NCI-H446 (cell line): Measurements from ENCODE around the gene ZNF142.

Source experiments
- DNase-seq, 2 experiments: peaks; one replicate each; lab custom pipeline; 2025; lab: John Stamatoyannopoulos, UW

The ZNF142 gene, protein sequence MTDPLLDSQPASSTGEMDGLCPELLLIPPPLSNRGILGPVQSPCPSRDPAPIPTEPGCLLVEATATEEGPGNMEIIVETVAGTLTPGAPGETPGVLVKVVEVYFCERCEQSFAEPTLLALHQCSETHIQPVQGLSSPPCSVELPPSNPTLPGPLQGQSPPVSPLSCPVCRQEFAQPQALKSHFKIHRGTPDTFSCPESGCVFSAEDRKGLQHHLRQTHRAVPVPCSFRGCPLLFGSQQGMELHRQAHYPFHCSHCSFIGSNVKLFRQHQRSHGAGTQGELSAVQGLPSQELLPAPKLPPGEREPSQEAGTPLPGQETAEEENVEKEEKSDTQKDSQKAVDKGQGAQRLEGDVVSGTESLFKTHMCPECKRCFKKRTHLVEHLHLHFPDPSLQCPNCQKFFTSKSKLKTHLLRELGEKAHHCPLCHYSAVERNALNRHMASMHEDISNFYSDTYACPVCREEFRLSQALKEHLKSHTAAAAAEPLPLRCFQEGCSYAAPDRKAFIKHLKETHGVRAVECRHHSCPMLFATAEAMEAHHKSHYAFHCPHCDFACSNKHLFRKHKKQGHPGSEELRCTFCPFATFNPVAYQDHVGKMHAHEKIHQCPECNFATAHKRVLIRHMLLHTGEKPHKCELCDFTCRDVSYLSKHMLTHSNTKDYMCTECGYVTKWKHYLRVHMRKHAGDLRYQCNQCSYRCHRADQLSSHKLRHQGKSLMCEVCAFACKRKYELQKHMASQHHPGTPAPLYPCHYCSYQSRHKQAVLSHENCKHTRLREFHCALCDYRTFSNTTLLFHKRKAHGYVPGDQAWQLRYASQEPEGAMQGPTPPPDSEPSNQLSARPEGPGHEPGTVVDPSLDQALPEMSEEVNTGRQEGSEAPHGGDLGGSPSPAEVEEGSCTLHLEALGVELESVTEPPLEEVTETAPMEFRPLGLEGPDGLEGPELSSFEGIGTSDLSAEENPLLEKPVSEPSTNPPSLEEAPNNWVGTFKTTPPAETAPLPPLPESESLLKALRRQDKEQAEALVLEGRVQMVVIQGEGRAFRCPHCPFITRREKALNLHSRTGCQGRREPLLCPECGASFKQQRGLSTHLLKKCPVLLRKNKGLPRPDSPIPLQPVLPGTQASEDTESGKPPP (N-terminal part only)

DNA sequence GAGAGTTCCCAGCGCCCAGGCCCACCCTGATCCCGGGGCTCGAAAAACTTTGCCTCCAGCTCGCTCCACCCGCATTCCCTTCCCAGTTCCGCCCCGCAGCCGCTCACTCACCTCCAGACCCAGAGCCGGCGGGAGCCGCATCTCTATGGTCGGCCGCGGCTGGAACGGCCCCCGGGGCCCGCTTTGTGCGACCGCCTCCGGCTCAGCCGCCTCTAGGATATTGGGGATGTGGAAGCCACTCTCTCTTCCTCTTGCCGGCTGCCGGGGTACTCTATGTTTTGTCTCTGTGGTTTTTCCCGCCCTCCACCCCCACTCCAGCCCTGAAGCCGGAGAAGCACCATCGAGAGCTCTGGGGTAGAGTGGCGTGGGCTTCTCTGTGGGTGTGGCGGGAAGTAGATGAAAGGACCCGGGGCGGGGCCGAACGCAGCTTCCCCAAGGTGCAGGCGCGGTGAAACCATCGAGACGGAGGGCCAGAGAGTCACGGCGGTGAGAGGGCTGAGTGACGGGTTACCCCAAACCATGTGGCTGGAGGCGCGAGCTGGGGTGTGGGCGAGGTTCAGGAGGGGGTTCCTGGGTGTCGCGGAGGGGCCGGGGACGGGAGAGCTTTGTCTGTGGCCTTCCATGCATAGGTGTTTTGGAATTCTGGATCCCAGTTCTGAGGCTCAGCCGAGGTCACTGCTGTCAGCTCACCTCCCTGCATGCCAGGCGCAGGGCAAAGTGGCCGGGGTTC, at the start of gene ZNF142, which contains the start of gene BCS1L:
ZNF142 (minus strand) TSS at position 366 of the 730 bp plus-strand sequence. CDS start 3,194 bp downstream, outside the sequence.
BCS1L (plus strand) TSS at position 426 of the 730 bp plus-strand sequence. CDS start 1,305 bp downstream, outside the sequence.
- DNase-seq, result peak; percentile 89 to 91

DNA sequence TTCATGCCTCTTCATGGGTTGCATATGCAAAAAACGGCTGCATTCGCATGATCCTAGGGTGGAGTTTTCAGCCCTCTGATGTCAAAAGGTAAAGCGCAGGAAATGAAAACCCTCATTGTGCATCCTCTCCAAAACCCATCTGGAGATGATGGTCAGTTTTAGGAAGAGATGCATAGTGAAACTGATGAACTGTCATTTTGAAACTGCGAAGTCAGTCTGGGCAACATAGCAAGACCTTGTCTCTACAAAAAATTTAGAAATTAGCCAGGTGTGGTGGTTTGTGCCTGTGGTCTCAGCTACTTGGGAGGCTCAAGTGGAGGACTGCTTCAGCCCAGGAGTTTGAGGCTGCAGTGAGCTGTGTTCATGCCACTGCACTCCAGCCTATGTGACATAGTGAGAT, 48.7 kb upstream of the ZNF142 start:
- DNase-seq, result no peak

DNA sequence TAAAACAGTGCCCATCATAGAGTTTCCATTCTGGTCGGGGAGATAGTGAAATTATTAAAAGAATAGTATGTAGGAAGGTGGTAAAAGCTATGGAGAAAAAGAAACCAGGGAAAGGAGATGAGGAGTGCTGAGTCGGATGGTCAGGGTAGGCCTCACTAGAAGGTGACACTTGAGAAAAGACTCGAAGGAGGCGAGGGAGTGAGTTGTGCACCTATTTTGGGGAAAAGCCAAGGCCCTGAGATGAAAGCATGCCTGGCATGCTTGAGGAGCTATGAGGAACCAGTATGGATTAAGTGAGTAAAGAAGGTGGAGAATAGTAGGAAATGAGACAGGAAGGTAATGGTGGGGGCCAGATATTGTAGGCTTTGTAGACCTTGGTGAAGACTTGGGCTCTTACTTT, 43.9 kb upstream of the ZNF142 start:
- no peak for DNase-seq

DNA sequence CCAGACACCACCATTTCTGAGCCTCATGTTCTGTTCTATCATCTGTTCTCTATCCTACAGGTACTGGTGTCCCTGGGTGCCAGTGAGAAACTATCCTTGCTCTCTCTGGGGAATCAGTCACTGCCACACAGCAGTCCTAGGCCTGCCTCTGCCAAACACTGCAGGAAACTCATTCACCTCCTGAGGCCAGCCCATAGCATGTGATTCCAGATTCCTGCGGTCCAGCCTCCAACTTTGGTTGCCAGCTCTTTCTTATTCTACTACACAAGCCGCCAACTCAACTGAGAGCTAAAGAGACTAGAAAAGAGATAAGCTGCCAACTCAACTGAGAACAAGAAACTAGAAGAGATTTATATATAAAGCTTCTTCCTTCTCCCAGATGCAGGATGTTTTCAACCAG, 42.4 kb upstream of the ZNF142 start:
- no peak for DNase-seq

DNA sequence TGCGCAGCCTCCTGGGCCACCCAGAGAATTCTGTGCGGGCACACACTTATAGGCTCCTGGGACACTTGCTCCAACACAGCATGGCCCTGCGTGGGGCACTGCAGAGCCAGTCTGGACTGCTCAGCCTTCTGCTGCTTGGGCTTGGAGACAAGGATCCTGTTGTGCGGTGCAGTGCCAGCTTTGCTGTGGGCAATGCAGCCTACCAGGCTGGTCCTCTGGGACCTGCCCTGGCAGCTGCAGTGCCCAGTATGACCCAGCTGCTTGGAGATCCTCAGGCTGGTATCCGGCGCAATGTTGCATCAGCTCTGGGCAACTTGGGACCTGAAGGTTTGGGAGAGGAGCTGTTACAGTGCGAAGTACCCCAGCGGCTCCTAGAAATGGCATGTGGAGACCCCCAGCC, 39.5 kb upstream of the ZNF142 start:
- no peak for DNase-seq

DNA sequence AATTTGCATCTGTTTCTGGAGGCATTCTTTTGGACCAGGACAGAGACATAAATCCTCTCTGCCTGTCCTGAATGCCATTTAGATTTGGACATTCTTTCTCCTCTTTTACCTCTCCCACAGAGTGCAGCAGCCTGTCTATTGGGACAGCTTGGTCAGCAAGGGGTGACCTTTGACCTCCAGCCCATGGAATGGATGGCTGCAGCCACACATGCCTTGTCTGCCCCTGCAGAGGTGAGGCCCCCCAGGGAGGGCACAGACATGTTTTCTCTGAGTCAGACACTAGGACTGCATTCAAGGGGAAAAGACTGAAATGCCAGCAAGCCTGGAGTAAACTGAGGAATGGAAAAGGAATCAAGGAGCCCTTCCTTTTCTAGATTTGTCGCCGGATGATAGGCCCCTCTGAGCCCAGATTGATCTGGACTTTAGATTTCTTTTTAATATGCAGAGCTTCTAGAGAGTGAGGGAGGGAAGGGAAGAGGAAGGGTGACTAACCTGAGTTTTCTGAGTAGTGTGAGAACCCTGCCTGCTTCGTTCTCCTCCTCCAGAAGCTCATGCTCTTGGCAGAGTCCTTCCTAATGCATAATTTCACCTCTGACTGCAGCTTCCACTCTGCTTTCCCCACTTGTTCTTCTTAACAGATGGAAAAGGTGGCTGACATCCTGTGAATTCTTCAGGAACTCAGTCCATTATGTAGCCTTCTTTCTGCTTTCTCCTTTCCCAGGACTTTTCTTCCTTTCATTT, 35.2 kb upstream of the ZNF142 start:
- DNase-seq, result no peak

DNA sequence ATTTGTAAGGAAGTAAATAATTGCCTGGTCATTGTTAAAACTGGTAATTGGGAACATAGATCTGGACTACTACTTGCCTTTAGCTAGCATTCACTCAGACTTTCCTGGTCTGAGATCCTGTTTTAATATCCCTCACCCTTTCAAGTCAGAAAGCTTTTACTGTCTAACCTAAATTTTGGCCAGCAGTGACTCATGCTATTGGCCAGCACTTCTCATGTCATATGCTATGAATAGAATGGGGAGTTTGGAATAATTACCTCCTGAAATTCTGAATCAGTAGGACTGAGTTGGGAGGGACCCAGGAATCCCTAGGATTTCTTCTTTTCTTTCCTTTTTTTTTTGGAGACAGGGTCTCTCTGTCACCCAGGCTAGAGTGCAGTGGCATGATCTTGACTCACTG, 31.8 kb upstream of the ZNF142 start:
- no peak for DNase-seq

DNA sequence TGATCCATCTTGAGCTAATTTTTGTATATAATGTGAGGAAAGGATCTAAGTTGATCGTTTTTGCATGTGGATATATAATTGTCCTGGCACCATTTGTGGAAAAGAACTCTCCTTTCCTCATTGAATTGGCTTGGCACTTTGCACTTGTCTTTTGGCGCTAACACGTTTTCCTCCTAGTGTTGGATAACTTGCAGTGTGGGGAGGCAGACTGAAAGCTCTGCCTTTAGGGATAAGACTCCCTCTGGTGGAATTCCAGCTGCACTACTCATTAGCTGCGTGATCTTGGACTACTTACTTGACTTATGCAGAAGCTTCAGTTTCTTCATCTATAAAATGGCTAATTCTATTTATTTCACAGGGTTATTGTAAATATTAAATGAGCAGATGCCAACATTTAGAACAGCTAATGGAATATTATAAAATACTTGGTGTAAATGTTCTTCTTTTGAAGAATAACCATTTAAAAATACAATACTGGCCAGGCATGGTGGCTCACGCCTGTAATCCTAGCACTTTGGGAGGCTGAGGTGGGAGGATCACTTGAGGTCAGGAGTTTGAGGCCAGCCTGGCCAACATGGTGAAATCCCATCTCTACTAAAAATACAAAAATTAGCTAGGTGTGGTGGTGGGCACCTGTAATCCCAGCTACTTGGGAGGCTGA, 28.1 kb upstream of the ZNF142 start:
- DNase-seq, result peak; percentile 42 to 80

DNA sequence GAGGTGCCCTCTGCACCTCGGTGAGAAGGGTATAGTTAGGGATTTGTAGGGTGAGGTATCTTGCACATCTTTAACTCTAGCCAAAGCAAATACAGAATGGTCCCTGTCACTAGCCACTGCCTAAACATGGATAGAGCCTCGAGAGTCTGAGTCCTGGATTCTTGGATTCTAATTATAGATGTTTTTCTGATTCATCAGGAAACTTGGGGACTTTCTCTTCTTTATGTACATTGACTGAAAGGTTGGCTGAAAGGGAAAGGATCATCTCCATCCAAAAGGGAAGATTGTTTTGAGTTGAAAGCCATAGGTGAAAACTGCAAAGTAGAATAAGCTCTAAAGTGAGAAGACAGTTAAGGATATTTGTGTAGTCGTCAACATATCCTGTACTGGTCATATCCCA, 20.6 kb upstream of the ZNF142 start:
- DNase-seq, result no peak

DNA sequence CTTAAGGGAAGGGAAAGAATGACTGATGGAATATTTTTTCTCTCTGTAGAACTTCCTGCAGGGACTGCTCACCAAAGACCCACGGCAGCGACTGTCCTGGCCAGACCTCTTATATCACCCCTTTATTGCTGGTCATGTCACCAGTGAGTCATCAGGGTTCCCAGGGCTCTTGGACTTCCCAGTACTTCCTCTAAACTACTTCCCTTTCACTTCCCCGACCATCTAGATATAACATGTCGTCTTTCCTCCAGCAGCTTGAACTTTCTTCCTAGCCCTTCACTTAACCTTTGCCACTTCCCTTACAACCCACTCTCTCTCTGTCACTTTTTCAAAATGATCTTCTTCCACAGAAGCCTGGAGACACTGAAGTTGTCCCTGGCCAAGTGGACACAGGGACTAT, 19.7 kb upstream of the ZNF142 start:
- DNase-seq, result no peak

DNA sequence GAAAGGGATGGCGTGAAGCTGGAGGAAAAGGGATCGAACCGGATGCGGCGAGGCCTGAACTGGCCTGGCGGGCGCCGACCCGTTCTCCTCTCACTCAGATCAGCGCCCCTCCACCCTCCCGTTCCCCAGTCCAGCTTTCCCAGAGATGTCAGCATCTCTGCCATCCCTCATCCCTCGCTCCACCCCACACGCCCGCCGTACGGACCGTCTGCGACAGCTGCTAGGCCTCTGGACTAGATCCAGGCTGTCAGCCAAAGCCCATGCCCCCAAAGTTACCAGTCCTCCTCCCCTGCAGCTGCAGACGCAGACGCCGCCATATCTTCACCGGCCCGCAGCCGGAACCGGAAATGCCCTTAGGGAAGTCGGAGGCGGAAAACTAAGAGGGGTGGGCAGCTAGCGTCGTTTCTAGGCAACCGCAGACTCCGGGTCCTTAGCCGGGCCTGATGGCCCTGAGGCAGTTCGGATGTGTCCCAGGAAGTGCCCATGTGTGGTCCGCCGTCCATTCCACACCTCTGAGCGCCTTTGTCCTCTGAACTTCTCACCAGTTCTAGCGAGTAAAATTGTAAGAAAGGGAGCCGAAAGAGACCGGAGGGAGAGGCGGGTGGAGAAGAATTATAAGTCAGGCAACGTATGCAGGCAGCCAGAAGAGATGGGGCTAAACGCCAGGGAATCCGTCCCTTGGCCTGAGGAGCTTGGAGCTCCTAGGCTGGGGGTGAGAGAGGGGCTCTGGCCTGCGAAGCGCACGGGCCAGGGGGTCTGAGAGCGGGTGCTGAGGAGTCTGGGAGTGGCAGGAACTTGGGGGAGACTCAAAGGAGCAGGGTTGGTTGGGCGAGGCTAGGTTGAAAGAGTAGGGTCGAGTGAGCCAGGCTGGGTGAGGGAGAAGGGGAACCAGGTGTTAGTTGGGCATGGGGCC, 12.5 kb upstream of the ZNF142 start, which contains the start of the genes RNF25 and STK36:
RNF25 (minus strand) TSS at position 349 of the 913 bp plus-strand sequence; CDS start at position 317, 32 bp downstream.
STK36 (plus strand) TSS at position 433 of the 913 bp plus-strand sequence. CDS start 744 bp downstream, outside the sequence.
- peak; percentile 78 to 85 for DNase-seq

DNA sequence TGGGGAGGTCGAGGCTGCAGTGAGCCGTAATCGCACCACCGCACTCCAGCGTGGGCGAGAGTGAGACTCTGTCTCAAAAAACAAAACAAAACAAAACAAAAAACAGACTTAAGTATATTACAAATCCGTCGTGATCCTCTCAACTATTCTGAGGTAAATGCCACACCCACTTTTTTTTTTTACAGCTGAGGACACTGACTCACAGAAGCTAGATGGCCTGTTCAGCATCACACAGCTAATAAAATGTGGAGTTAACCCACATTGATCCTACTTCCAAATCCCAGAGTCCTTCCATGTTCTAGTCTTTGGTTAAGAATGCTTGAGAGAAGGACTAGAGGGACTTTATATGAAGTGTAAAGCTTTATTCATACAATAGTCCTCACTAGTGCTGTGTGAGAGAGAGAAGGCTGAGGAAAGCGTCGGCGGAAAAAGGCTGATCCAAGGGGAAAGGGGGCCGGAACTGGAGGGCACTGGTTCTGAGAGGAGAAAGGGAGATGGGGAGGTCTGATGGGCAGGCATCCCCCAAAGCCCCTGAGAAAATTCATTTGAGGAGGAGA, 11.8 kb upstream of the ZNF142 start:
- no peak for DNase-seq

DNA sequence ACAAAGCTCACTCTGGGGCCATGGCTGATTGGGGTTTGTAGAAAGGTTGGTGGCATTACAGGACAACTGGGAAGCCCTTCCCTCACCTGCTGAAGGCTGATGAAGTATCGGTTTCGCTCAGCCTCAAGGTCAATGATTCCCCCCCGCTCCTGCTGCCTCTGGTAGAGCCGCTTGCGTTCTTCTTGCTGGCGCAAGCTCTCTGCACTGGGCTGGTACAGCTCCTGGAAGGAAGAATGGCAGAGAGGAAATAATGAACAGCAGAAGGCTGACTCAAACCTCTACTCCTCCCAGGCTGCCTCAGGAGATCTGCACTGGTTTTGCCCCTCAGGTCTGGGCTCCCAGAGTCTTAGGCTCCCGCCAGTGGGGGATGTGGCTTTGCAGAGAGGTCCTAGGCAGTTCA, 5.2 kb upstream of the ZNF142 start:
- DNase-seq, result no peak

DNA sequence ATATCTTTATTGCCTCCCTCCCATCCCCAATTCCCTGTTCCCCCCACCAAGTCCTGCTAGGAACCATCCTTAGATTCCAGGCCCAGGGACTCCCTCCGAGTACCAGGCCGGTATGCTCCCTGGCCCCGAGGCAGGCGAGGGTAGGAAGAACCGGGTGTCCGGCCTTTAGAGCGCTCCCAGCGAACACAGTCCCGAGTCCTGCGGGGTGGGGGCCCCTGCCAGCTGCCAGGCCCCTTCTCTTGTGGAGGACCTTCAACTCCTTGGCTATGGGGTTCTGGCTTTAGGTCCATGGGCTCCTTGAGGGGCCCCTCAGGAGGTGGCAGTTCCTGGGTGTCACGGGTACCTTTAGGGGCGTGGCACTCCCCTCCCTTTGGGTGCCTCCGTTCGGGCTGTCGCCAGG, 4.5 kb upstream of the ZNF142 start:
- DNase-seq, result no peak

DNA sequence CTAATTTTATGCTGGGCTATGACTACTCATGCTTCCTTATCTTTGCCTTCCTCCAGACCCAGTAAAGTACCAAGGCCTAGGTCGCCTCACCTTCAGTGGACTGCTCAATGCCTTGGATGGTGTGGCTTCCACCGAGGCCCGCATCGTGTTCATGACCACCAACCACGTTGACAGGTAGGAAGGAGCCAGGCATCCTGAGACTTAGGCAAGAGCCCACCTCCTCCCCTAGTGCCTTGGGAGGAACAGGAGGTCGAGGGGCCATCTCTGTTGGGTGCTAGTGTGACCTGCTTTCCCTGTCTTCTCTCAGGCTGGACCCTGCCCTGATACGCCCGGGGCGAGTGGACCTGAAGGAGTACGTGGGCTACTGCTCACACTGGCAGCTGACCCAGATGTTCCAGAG, 3.4 kb upstream of the ZNF142 start:
- DNase-seq, result no peak

DNA sequence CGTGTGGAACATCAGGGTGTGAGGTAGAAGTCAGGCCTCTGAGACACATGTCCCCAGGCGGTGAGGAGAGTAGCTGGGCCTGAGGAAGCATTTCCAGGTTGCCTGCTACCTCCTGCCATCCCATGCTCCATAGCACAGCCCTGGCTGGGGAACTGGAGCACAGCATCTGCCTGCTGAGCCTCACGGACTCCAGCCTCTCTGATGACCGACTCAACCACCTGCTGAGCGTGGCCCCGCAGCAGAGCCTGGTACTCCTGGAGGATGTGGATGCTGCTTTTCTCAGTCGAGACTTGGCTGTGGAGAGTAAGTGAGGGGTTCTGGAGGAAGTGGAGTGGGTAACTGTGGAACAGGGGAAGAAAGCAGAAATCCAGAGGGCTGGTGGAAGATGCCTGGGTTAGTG, 3.0 kb upstream of the ZNF142 start:
- no peak for DNase-seq

DNA sequence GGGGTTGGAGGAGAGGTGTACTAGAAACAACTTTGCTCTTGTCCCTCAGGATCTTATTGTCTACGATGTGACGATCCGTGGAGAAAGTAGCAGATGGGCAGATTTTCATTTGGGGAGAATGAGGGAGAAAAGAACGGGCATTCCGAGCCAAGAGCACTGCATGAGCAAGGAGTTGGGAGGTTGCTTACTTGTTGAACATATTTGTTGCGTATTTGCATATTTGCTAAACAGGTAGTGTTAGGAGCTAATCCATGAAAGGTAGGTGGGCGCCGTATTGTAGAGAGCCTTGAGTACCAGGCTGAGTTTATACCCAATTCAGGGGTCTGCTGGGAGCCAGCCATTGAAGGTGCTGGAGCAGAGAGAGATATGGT, 550 bp upstream of the ZNF142 start:
- no peak for DNase-seq

DNA sequence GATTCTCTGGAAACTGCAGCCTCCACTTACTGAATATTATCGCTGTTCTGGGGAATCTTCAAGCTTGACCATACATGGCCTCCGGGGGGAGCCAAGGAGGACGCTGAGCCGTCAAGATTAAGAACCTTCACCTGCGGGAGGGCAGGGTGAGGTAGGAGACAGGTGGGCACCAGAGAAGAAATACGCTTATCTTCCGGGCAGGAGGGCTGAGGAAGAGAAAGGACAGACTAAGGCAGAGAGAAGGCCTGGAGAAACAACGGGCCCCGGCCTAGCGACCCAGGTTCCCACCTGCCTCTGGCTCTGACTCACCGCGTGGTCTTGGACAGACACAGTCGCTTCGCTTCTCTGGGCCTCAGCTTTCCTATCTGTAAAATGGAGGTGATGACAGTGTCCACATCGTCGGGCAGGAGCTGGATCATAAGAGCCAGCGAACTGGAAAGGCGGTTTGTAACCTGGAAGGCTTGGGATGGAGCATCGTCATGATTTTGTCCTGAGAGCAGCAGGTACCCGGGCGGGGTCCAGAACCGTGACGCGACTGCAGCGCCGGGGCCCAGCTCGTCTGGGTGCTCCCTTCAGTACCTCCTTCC, 659 bp downstream of the ZNF142 start:
- DNase-seq, result peak in 1 of 2 experiments; percentile 34
